Measurements from ENCODE around the gene BTBD3.

DNA sequence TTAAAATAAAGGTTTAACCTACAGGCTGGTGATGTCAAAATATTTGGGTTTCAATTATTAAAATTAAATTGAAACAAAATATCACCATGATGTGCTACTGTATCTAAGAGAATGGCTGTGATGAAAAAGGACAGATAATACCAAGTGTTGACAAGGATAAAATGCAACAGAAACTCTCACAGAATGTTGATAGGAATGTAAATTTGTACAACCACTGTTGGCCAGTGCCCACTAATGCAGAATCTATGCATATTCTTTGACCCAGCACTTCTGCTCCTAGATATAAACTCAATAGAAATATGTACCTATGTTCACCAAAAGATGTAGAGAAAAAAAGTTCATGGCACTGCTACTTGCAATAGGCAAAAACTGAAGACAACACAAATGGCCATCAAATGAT is 41.1 kb upstream of the BTBD3 start:
- TF ChIP-seq, protein P1, sequence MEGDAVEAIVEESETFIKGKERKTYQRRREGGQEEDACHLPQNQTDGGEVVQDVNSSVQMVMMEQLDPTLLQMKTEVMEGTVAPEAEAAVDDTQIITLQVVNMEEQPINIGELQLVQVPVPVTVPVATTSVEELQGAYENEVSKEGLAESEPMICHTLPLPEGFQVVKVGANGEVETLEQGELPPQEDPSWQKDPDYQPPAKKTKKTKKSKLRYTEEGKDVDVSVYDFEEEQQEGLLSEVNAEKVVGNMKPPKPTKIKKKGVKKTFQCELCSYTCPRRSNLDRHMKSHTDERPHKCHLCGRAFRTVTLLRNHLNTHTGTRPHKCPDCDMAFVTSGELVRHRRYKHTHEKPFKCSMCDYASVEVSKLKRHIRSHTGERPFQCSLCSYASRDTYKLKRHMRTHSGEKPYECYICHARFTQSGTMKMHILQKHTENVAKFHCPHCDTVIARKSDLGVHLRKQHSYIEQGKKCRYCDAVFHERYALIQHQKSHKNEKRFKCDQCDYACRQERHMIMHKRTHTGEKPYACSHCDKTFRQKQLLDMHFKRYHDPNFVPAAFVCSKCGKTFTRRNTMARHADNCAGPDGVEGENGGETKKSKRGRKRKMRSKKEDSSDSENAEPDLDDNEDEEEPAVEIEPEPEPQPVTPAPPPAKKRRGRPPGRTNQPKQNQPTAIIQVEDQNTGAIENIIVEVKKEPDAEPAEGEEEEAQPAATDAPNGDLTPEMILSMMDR (IDR thresholded peaks at IDR 0.05; ENCODE audit: low read depth, low read length) = no peak
- no peak for TF ChIP-seq EZH2phosphoT487 (IDR thresholded peaks at IDR 0.05; ENCODE audit: low read depth)
